HG03439 (cell line): Measurements from ENCODE around the gene NOTO.

ENCODE experiments used
- ATAC-seq: cut with Tn5 transposase; IDR thresholded peaks from one replicate; pipeline ENCODE4 v1.9.1; 2021; ENCODE audit warnings: mild to moderate bottlenecking, moderate library complexity; ENCODE audit not compliant: unreplicated experiment

Gene NOTO

GRCh38 chr2:73255907-73256617 lies 53.7 kb downstream of the NOTO start:
- ATAC-seq: no peak

GRCh38 chr2:73256618-73256922 lies 54.2 kb downstream of the NOTO start:
- ATAC-seq: no peak

DNA sequence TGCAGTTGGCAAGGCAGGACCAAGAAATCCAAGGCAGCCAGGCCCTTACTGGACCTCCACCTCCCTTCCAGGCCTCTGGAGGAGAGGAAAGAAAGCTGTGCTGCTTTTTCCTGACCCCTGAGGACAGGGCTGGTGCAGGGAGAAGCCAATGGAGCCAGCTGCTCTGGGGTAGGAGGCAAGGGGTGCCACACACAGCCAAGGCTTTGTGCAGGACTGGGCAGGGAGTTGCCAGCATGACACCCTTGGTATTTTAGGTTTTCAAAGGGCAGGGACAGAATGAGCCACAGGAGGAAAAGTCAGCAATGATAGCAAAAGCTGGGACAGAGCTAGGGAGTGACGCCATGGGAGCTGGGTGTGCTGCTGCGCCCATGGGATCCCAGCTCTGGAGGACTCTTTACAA lies 54.6 kb downstream of the NOTO start:
- no peak for ATAC-seq

GRCh38 chr2:73257425-73258125 lies 55.2 kb downstream of the NOTO start:
- no peak for ATAC-seq

DNA sequence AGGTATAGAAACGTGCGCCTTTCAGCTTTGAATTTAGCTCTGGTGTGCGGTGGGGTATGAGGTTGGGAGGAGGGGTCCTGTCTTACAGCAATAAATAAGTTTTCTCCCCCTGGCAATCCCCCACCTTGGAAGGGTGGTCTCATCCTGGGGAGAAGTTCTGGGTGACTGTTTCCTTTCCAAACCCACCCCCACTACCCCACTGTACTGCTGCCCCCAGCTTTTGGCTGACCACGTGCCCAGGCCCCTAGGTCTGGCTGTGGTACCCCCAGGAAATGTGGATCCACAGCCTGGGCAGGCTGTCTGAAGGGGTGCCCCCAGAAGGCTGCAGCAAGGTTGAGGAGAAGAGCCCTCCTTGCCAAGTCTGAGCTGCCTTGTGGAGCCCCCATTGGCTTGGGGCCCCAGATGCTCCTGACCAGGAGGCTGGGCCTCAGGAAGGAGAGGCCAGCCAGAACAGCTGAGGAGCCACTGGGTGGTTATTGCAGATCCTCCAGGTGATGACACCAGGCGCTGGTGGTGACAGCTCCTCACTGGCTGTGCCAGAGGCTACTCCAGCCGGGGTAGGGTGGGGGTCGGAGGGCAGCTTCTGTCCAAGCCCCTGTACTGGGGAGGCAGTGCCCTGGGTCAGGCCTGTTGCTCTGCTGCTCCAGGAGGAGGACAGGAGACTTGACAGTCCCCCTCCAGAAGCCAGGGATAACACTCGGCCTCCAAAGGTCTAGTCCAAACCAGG lies 56.0 kb downstream of the NOTO start:
- ATAC-seq: no peak

DNA sequence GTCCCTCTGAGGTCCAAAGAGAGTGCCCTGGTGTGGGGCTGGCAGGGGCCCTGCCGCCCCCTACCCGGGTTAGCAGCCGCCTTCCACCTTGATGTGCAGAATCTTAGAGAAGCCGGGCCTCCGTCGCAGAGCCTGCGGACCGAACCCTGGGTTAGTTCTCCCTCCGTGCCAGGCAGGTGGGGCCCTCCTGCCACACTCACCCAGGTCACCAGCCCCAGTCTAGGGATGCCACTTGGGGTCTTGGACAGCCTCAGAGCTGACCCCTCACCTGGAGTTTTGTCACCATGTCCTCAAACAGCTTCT lies 56.5 kb downstream of the NOTO start:
- ATAC-seq: no peak

DNA sequence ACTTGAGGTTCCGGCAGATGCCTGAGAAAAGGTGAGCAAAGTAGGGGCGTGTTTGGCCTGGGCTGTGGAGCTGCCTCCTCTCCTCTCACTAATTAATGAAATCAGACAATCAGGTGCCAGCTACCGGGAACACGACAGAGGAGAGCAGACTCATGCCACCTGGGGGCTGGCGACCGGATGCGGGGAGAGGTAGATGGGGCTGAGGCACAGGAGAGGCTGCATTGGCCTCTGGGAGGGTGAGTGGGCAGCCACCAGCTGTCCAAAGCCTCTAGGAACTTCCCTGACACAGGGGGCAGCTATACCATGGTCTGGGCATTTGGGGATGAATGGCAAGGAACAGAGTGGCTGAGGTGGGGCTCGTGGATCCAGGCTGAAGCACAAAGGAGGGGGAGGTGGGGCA lies 56.9 kb downstream of the NOTO start:
- no peak for ATAC-seq

DNA sequence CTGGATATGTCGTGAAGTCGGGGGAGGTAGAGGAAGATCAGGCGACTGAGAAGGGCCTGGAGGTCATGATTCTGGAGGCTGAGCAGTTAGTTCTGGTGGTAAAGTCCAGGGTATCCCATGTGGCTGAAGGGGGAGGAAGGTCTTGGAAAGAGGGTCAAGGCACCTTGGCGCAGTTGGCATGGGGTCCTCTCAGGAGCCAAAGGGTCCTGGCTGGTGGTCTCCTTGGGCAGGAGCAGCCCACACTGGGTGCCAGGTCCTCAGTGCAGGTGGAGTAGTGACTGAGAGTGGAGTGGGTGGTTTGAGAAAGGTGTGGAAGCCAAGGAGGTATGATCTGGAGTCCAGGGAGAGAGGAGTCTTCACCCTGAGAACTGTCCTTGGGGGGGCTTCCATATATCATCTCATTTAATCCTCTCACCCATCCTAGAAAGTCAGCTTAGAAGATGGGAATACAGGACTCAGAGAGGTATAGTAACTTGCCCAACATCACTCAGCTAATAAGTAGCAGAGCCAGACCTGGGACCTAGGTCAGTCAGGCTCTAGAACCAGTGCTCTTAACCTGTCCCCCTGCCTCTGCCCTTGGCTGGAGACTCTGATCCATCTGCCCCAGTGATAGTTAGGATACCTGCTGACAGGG lies 57.4 kb downstream of the NOTO start:
- ATAC-seq: no peak

GRCh38 chr2:73260338-73260984 lies 58.1 kb downstream of the NOTO start:
- no peak for ATAC-seq
